Measurements from ENCODE around the gene MINK1. TPM values are rescaled to one million over a fixed set of nuclear protein-coding genes. Genes with fewer than 3 reads are reported as not detected.
A peak's percentile ranks its signal among the peaks of the same experiment; 100 is the strongest.

The MINK1 gene
- total and polyA plus RNA-seq, 2 of the 13 experiments (the other 11 are each of a cell fraction or from before 2014, with no cell fraction given): 17.2 to 63.9 TPM

DNA sequence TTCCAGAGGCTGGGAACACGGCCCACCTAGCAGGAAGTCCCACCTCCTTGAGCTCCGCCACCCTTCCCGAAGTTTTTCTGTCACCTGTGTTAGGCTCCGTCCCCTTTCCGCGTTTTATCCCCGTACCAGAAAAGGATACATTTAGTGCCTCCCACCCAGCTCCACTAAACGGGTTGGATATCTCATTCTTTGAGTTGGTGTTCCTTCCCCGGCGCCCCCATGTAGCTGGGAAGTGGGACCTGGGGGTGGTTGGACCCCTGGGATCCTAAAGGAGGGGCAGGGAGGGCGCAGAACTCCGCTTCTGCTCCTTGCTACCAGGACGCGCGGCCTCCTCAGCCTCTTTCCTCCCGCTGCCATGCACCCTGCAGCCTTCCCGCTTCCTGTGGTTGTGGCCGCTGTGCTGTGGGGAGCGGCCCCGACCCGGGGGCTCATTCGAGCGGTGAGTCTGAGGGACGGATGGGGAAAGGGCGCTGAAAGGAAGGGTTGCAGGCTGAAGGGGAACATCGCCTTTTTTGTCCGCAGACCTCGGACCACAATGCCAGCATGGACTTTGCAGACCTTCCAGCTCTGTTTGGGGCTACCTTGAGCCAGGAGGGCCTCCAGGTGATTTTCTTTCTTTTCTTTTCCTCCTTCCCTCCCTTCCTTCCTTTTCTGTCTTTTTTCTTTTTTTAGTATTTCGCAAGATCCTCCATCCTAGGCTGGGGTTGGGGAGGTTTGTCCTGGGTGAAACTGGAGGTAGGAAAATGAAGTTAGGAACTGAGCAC is 107.6 kb downstream of the MINK1 start (continued):
- TF ChIP-seq ZNF350 (CRISPR knock-in tag; IDR thresholded peaks at IDR 0.05; ENCODE audit: borderline replicate concordance, low read depth) (0 out of 2 replicates have a peak, but pooled peaks have one; percentile 17), SOX5 (CRISPR knock-in tag; IDR thresholded peaks at IDR 0.05; ENCODE audit: borderline replicate concordance) (no peak), GABPB1 (CRISPR knock-in tag; IDR thresholded peaks at IDR 0.05) (peak; percentile 44; the same call in 1 of the 2 replicates), AGO2 (optimal IDR thresholded peaks at IDR 0.05; ENCODE audit: low read depth, low read length) (peak; percentile 70), ZNF530 (CRISPR knock-in tag; IDR thresholded peaks at IDR 0.05; ENCODE audit: low read depth) (0 out of 2 replicates have a peak, but pooled peaks have one; percentile 8), ZNF770 (CRISPR knock-in tag; IDR thresholded peaks at IDR 0.05) (peak; percentile 84), KDM5A (IDR thresholded peaks at IDR 0.05; ENCODE audit: borderline replicate concordance, low read length) (peak; percentile 84), ATF7-NPFF (CRISPR knock-in tag; IDR thresholded peaks at IDR 0.05; ENCODE audit: low read depth) (0 out of 2 replicates have a peak, but pooled peaks have one; percentile 45), ZEB1 (IDR thresholded peaks at IDR 0.05; ENCODE audit: insufficient replicate concordance, low read depth) (peak; percentile 23), ZBTB7A (CRISPR knock-in tag; IDR thresholded peaks at IDR 0.05) (0 out of 2 replicates have a peak, but pooled peaks have one; percentile 39), NR2F2 (IDR thresholded peaks at IDR 0.05; ENCODE audit: borderline replicate concordance, low read depth) (0 out of 2 replicates have a peak, but pooled peaks have one; percentile 26), ZSCAN25 (CRISPR knock-in tag; IDR thresholded peaks at IDR 0.05) (peak; percentile 57; the same call in 1 of the 2 replicates), ZBTB37 (CRISPR knock-in tag; IDR thresholded peaks at IDR 0.05) (no peak)
- TF ChIP-seq, protein P1, sequence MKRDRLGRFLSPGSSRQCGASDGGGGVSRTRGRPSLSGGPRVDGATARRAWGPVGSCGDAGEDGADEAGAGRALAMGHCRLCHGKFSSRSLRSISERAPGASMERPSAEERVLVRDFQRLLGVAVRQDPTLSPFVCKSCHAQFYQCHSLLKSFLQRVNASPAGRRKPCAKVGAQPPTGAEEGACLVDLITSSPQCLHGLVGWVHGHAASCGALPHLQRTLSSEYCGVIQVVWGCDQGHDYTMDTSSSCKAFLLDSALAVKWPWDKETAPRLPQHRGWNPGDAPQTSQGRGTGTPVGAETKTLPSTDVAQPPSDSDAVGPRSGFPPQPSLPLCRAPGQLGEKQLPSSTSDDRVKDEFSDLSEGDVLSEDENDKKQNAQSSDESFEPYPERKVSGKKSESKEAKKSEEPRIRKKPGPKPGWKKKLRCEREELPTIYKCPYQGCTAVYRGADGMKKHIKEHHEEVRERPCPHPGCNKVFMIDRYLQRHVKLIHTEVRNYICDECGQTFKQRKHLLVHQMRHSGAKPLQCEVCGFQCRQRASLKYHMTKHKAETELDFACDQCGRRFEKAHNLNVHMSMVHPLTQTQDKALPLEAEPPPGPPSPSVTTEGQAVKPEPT (CRISPR knock-in tag; IDR thresholded peaks at IDR 0.05; ENCODE audit: low read depth): no peak
